Measurements from ENCODE around the gene CHST11.

DNA sequence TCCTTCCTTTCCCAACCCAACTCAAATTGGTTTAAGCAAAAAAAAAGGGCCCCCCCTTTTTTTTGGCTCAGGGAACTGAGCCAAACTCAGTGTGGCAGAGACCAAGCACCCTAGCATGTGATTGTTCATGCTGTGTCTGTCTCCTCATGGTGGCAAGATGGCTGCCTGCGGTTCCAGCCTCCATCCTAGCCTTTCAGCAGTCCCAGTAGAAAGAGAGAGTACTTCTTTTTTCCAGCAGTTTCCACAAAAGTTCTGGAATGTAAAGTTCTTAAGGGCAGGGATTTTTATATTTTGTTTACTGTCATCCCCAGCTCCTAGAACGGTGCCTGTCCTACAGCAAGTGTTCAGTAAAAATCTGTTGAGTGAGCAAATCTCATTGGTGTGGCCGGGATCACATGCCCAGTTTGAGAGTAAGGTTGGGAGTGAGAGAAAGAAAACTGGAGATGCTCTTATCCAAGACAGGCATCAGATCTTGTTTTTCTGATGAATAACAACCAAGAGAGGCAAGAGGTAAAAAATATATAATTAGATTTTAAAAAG lies 22.4 kb downstream of the CHST11 start:
- TF ChIP-seq, protein P1, sequence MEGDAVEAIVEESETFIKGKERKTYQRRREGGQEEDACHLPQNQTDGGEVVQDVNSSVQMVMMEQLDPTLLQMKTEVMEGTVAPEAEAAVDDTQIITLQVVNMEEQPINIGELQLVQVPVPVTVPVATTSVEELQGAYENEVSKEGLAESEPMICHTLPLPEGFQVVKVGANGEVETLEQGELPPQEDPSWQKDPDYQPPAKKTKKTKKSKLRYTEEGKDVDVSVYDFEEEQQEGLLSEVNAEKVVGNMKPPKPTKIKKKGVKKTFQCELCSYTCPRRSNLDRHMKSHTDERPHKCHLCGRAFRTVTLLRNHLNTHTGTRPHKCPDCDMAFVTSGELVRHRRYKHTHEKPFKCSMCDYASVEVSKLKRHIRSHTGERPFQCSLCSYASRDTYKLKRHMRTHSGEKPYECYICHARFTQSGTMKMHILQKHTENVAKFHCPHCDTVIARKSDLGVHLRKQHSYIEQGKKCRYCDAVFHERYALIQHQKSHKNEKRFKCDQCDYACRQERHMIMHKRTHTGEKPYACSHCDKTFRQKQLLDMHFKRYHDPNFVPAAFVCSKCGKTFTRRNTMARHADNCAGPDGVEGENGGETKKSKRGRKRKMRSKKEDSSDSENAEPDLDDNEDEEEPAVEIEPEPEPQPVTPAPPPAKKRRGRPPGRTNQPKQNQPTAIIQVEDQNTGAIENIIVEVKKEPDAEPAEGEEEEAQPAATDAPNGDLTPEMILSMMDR (IDR thresholded peaks at IDR 0.05; ENCODE audit: borderline replicate concordance, extremely low read depth, low read length, poor library complexity, severe bottlenecking), result no peak
- no peak for TF ChIP-seq EZH2 (IDR thresholded peaks at IDR 0.05; ENCODE audit: borderline replicate concordance, low read depth, low read length, severe bottlenecking)

All from DND-41 (cell line).